Measurements from ENCODE around the gene PYCARD.

GRCh38 chr16:31214708-31215286 is 12.2 kb upstream of the PYCARD start:
- TF ChIP-seq CTCF (IDR thresholded peaks at IDR 0.05; ENCODE audit: insufficient read depth, low read length) (no peak), POLR2AphosphoS5 (IDR thresholded peaks at IDR 0.05; ENCODE audit: low read depth) (no peak), SPI1 (IDR thresholded peaks at IDR 0.05; ENCODE audit: borderline replicate concordance, low read depth) (no peak)
